Endothelial cell of umbilical vein (primary cell): Measurements from ENCODE around the gene THAP3. TPM values are rescaled to one million over a fixed set of nuclear protein-coding genes. Genes with fewer than 3 reads are reported as not detected.

Experiments
- BruUV-seq: library from RNA; stranded (reverse); fragments of 400-500 nt; replicated peaks from 2 replicates; lab custom pipeline; 2021; lab: Mats Ljungman, UMichigan
- CTCF ChIA-PET: fragments of 300-600, 350-600 bp; sonication (Branson Sonifier 250); formaldehyde crosslinking; loops from one replicate; lab custom pipeline; 2021; ENCODE audit warnings: antibody characterized with exemption, inconsistent platforms; lab: Charles Lee
- POLR2A ChIA-PET: fragments of 300-600, 350-600 bp; sonication (Branson Sonifier 250); formaldehyde crosslinking; loops from one replicate; lab custom pipeline; 2021; ENCODE audit warnings: antibody characterized with exemption, inconsistent platforms; lab: Charles Lee
- DNase-seq: peaks from one replicate; pipeline ENCODE4 v3.0.0-alpha.2; 2011; ENCODE audit warnings: low read depth, low spot score
- FAIRE-seq: peaks from 2 replicates; lab custom pipeline; 2011; peaks lifted over from hg19 to GRCh38; lab: Jason Lieb, UNC
- H2AFZ ChIP-seq: 2 replicates; pipeline ENCODE4 v1.6.0; 2012; ENCODE audit warnings: low read depth, low read length, control low read depth, inconsistent platforms
- H3K27ac ChIP-seq: 2 replicates; pipeline ENCODE4 v1.5.1; 2011; ENCODE audit warnings: low read depth, mild to moderate bottlenecking, control low read depth, low read length, moderate library complexity; ENCODE audit not compliant: insufficient read depth
- H3K27me3 ChIP-seq, 2 experiments: 2 replicates each; pipeline versions ENCODE4 v1.6.0 to v1.6.1; 2011; ENCODE audit warnings: low read length in 2 of 2, mixed read lengths in 1 of 2; ENCODE audit not compliant: control insufficient read depth in 2 of 2, insufficient read depth in 2 of 2
- H3K36me3 ChIP-seq, 2 experiments: 2 replicates in 1 of 2; 3 replicates in 1 of 2; pipeline ENCODE4 v1.5.1; 2011; ENCODE audit warnings: low read length in 2 of 2, mild to moderate bottlenecking in 1 of 2, moderate library complexity in 1 of 2; ENCODE audit not compliant: control insufficient read depth in 2 of 2, insufficient read depth in 2 of 2; ENCODE audit errors: extremely low read depth in 1 of 2
- H3K4me1 ChIP-seq: 3 replicates; pipeline ENCODE4 v1.5.1; 2011; ENCODE audit warnings: mild to moderate bottlenecking, low read length; ENCODE audit not compliant: control insufficient read depth, insufficient read depth; ENCODE audit errors: extremely low read depth
- H3K4me2 ChIP-seq: 2 replicates; pipeline ENCODE4 v1.6.1; 2011; ENCODE audit warnings: low read length, control low read depth, mixed read lengths; ENCODE audit not compliant: insufficient read depth
- H3K4me3 ChIP-seq, 3 experiments: fragments of 200-600 bp in 1 of 3; sonication (generic), shearing (Covaris generic) in 1 of 3; replicated peaks in 1 of 3; 2 replicates each; pipeline ENCODE4 v1.5.1; 2011 to 2016; ENCODE audit warnings: control low read depth in 3 of 3, low read length in 3 of 3, mild to moderate bottlenecking in 2 of 3, inconsistent platforms in 1 of 3, low read depth in 1 of 3, moderate library complexity in 1 of 3; ENCODE audit not compliant: insufficient read depth in 1 of 3
- H3K79me2 ChIP-seq: 2 replicates; pipeline ENCODE4 v1.6.0; 2012; ENCODE audit warnings: low read length, inconsistent platforms; ENCODE audit not compliant: control insufficient read depth, insufficient read depth
- H3K9ac ChIP-seq: replicated peaks from 2 replicates; pipeline ENCODE3; 2011; ENCODE audit warnings: low read length, control low read depth; ENCODE audit not compliant: insufficient read depth; ENCODE audit errors: extremely low read depth
- H3K9me1 ChIP-seq: replicated peaks from 3 replicates; pipeline ENCODE4 v1.6.0; 2011; ENCODE audit warnings: mild to moderate bottlenecking, low read length; ENCODE audit not compliant: control insufficient read depth, insufficient read depth; ENCODE audit errors: extremely low read depth
- H3K9me3 ChIP-seq: replicated peaks from 2 replicates; pipeline ENCODE4 v1.5.1; 2012; ENCODE audit warnings: low read length, inconsistent platforms; ENCODE audit not compliant: control insufficient read depth, insufficient read depth
- H4K20me1 ChIP-seq: replicated peaks from 2 replicates; pipeline ENCODE3; 2011; ENCODE audit warnings: mild to moderate bottlenecking, low read length; ENCODE audit not compliant: control insufficient read depth, insufficient read depth; ENCODE audit errors: extremely low read depth
- CTCF ChIP-seq, 2 donors: IDR thresholded peaks; 1 replicate in 1 of 2; 2 replicates in 1 of 2; pipeline ENCODE4 v1.5.1; 2011; ENCODE audit warnings: low read length in 2 of 2, mild to moderate bottlenecking in 2 of 2, moderate library complexity in 2 of 2, control low read depth in 1 of 2, inconsistent platforms in 1 of 2, low read depth in 1 of 2; ENCODE audit not compliant: insufficient read depth in 1 of 2; ENCODE audit errors: extremely low read depth in 1 of 2
- EZH2 ChIP-seq: IDR thresholded peaks from 2 replicates; pipeline ENCODE4 v1.6.1; 2012; ENCODE audit warnings: borderline replicate concordance, low read depth, mild to moderate bottlenecking, moderate library complexity, low read length, inconsistent platforms; ENCODE audit not compliant: severe bottlenecking
- FOS ChIP-seq: IDR thresholded peaks from 2 replicates; pipeline ENCODE4 v1.6.1; 2011; ENCODE audit warnings: mild to moderate bottlenecking, low read length, moderate library complexity, borderline replicate concordance; ENCODE audit not compliant: insufficient read depth
- GATA2 ChIP-seq: IDR thresholded peaks from 2 replicates; pipeline ENCODE4 v1.7.0; 2011; ENCODE audit warnings: low read depth, mild to moderate bottlenecking, moderate library complexity, mixed read lengths, low read length; ENCODE audit not compliant: insufficient read length, insufficient read depth
- JUN ChIP-seq: IDR thresholded peaks from 2 replicates; pipeline ENCODE4 v1.6.1; 2011; ENCODE audit warnings: borderline replicate concordance, low read depth; ENCODE audit not compliant: insufficient read length, insufficient read depth
- MAX ChIP-seq: IDR thresholded peaks from 2 replicates; pipeline ENCODE4 v1.6.1; 2011; ENCODE audit not compliant: insufficient read depth, insufficient read length
- MYC ChIP-seq: IDR thresholded peaks from one replicate; pipeline ENCODE4 v1.6.1; 2011; ENCODE audit warnings: mild to moderate bottlenecking, low read depth, low read length
- POLR2A ChIP-seq: IDR thresholded peaks from 2 replicates; pipeline ENCODE4 v1.6.1; 2012; ENCODE audit warnings: low read depth, mild to moderate bottlenecking, control low read depth, low read length
- POLR2AphosphoS5 ChIP-seq: IDR thresholded peaks from 2 replicates; pipeline ENCODE4 v1.6.1; 2012; ENCODE audit warnings: low read depth, mild to moderate bottlenecking, control low read depth, low read length, moderate library complexity; ENCODE audit not compliant: insufficient read depth
- dilution Hi-C: fragments of 300-500 bp; cut with MboI; formaldehyde crosslinking; loops from one replicate; pipeline ENCODE4 v1.15.0; 2019; ENCODE audit warnings: low sequenced_read_pairs; ENCODE audit not compliant: extremely low pct_ligation_motif_present
- intact Hi-C: fragments of 100-400 bp; cut with micrococcal nuclease; formaldehyde crosslinking; loops from one replicate; pipeline ENCODE4 v1.10.0; 2022
- polyA plus RNA-seq, 4 experiments: library from polyadenylated mRNA; depleted of rRNA in 3 of 4; stranded (reverse) in 3 of 4; unstranded in 1 of 4; fragments of >200 nt; gene quantifications; 2 replicates each; pipeline versions ENCODE4 v1.2.1 to v1.2.3, GENCODE V29; 2011 to 2012; ENCODE audit warnings: missing spikeins in 1 of 4
- total RNA-seq: library from RNA; stranded (reverse); gene quantifications from 2 replicates; pipeline ENCODE4 v1.2.3, GENCODE V29; 2021

The THAP3 gene
- total and polyA plus RNA-seq, 2 donors (not counting 3 experiments of a cell fraction or from before 2014, with no cell fraction given), result 11.3 to 16.7 TPM

GRCh38 chr1:6668503-6668902, 43.8 kb downstream of the THAP3 start:
- Histone ChIP-seq H3K4me3 (no peak overlapping the region), H3K27ac (no peak overlapping the region), H3K4me1 (no peaks in the 10 kb centered on the region), H2AFZ (no peak overlapping the region), H4K20me1 (no peaks in the 10 kb centered on the region), H3K36me3 (peaks cover 2 to 8% of the 10 kb centered on the region in 2 experiments), H3K4me2 (no peak overlapping the region), H3K27me3 (no peaks in the 10 kb centered on the region), H3K79me2 (no peaks in the 10 kb centered on the region), H3K9me3 (no peaks in the 10 kb centered on the region), H3K9ac (no peak overlapping the region), H3K9me1 (no peaks in the 10 kb centered on the region)
- TF ChIP-seq MYC, result no peak
- TF ChIP-seq CTCF (IDR thresholded peaks at IDR 0.05; ENCODE audit: extremely low read depth in 1 of 2, insufficient read depth in 1 of 2, low read depth in 1 of 2, low read length in 2 of 2), result no peak
- no peak for TF ChIP-seq EZH2
- no peak for TF ChIP-seq MAX
- no peak for TF ChIP-seq GATA2
- no peak for TF ChIP-seq JUN
- TF ChIP-seq POLR2AphosphoS5, result no peak
- TF ChIP-seq POLR2A, result no peak
- TF ChIP-seq FOS, result no peak
- FAIRE-seq, result no peak
- no TSS peak for BruUV-seq
- dilution Hi-C loops, result no loop called here
- intact Hi-C loops, result no loop called here
- CTCF ChIA-PET, result no interaction called here
- POLR2A ChIA-PET, result no interaction called here
- no peak for DNase-seq
